B cell (primary cell): ENCODE results near the gene RNASEH1. TPM values are rescaled to one million over a fixed set of nuclear protein-coding genes. Genes with fewer than 3 reads are reported as not detected.

Experiments used
- ATAC-seq: fragments of 200-7000 bp; cut with Tn5 transposase; one replicate; pipeline ENCODE4 v1.10.0; 2021; ENCODE audit warnings: low read depth, mild to moderate bottlenecking, moderate number of reproducible peaks, moderate library complexity
- CTCF ChIA-PET: fragments of 350-600 bp; sonication (Branson Sonifier 250); formaldehyde crosslinking; loops from one replicate; lab custom pipeline; 2021; ENCODE audit warnings: antibody characterized with exemption, inconsistent platforms; lab: Charles Lee
- POLR2A ChIA-PET: fragments of 350-600 bp; sonication (Branson Sonifier 250); formaldehyde crosslinking; loops from one replicate; lab custom pipeline; 2021; ENCODE audit warnings: antibody characterized with exemption; lab: Charles Lee
- DNase-seq: peaks from one replicate; pipeline ENCODE4 v3.0.0; 2013
- H2AFZ ChIP-seq: 2 replicates; pipeline ENCODE4 v1.6.1; 2012; ENCODE audit warnings: mild to moderate bottlenecking, low read depth, low read length; ENCODE audit not compliant: insufficient read depth, poor library complexity, severe bottlenecking
- H3K27ac ChIP-seq, 2 donors: 1 replicate in 1 of 2; 2 replicates in 1 of 2; pipeline ENCODE4 v1.5.1; 2012 to 2013; ENCODE audit warnings: low read length in 2 of 2, mild to moderate bottlenecking in 2 of 2, moderate library complexity in 1 of 2
- H3K27me3 ChIP-seq, 4 experiments: fragments of 200-600 bp in 1 of 4; sonication (generic) in 1 of 4; replicated peaks in 1 of 4; 1 replicate in 2 of 4; 2 replicates in 2 of 4; pipeline versions ENCODE4 v1.6.1 to v1.7.0; 2013 to 2016; ENCODE audit warnings: low read length in 3 of 4, mild to moderate bottlenecking in 2 of 4, mixed read lengths in 1 of 4, moderate library complexity in 1 of 4; ENCODE audit not compliant: insufficient read depth in 4 of 4, control insufficient read depth in 3 of 4; ENCODE audit errors: control extremely low read depth in 1 of 4
- H3K36me3 ChIP-seq, 2 experiments: replicated peaks in 1 of 2; 1 replicate in 1 of 2; 2 replicates in 1 of 2; pipeline versions ENCODE4 v1.6.1 to v1.7.1; 2013; ENCODE audit warnings: low read length in 1 of 2; ENCODE audit not compliant: insufficient read depth in 2 of 2, control insufficient read depth in 1 of 2; ENCODE audit errors: control extremely low read depth in 1 of 2, extremely low read depth in 1 of 2
- H3K4me1 ChIP-seq, 2 donors: fragments of 200-600 bp in 1 of 2; sonication (generic) in 1 of 2; 1 replicate in 1 of 2; 2 replicates in 1 of 2; pipeline versions ENCODE4 v1.5.1 to v1.6.1; 2013 to 2017; ENCODE audit warnings: low read length in 2 of 2; ENCODE audit not compliant: control insufficient read depth in 2 of 2, insufficient read depth in 2 of 2
- H3K4me2 ChIP-seq: replicated peaks from 2 replicates; pipeline ENCODE3; 2012; ENCODE audit warnings: mild to moderate bottlenecking, low read depth, low read length; ENCODE audit not compliant: poor library complexity, severe bottlenecking
- H3K4me3 ChIP-seq, 5 experiments: fragments of 200-600 bp in 1 of 5; sonication (generic) in 1 of 5; 1 replicate in 3 of 5; 2 replicates in 2 of 5; pipeline versions ENCODE4 v1.5.1 to v1.7.0; 2011 to 2016; ENCODE audit warnings: low read length in 4 of 5, mild to moderate bottlenecking in 4 of 5, low read depth in 2 of 5, control low read depth in 1 of 5, moderate library complexity in 1 of 5; ENCODE audit not compliant: insufficient read depth in 1 of 5; ENCODE audit errors: control extremely low read depth in 1 of 5, extremely low read depth in 1 of 5
- H3K79me2 ChIP-seq: fragments of 200-600 bp; sonication (generic); one replicate; pipeline ENCODE4 v1.6.0; 2016; ENCODE audit warnings: low read length; ENCODE audit not compliant: control insufficient read depth, insufficient read depth
- H3K9ac ChIP-seq: fragments of 200-600 bp; sonication (generic); 2 replicates; pipeline ENCODE4 v1.6.1; 2017; ENCODE audit warnings: mild to moderate bottlenecking, low read length, moderate library complexity
- H3K9me3 ChIP-seq, 3 donors: one replicate each; pipeline versions ENCODE4 v1.6.1 to v1.7.1; 2013; ENCODE audit warnings: low read length in 2 of 3; ENCODE audit not compliant: control insufficient read depth in 2 of 3, insufficient read depth in 1 of 3; ENCODE audit errors: control extremely low read depth in 1 of 3
- H4K20me1 ChIP-seq: 2 replicates; pipeline ENCODE4 v1.6.0; 2012; ENCODE audit warnings: mild to moderate bottlenecking, low read length; ENCODE audit not compliant: insufficient read depth, control insufficient read depth, poor library complexity, severe bottlenecking
- H3K27ac Mint-ChIP-seq: one replicate; pipeline ENCODE4 v1.8.0; 2021; ENCODE audit warnings: mixed read lengths
- H3K27me3 Mint-ChIP-seq: one replicate; pipeline ENCODE4 v1.8.0; 2021; ENCODE audit warnings: mixed read lengths
- H3K4me1 Mint-ChIP-seq: one replicate; pipeline ENCODE4 v1.8.0; 2021; ENCODE audit warnings: mixed read lengths
- H3K4me3 Mint-ChIP-seq: one replicate; pipeline ENCODE4 v1.8.0; 2021; ENCODE audit warnings: mixed read lengths
- H3K9me3 Mint-ChIP-seq: one replicate; pipeline ENCODE4 v1.8.0; 2022; ENCODE audit warnings: mixed read lengths; ENCODE audit not compliant: insufficient read depth
- EZH2 ChIP-seq: IDR thresholded peaks from 2 replicates; pipeline ENCODE4 v1.6.1; 2012; ENCODE audit warnings: borderline replicate concordance, low read depth, mild to moderate bottlenecking, moderate library complexity, low read length; ENCODE audit not compliant: insufficient read depth, poor library complexity, severe bottlenecking
- WGBS: methylation state at CpG from one replicate; pipeline ENCODE4 v1.1.5; 2013; ENCODE audit warnings: missing lambda C conversion rate; ENCODE audit not compliant: insufficient coverage; 5-methylcytosine and 5-hydroxymethylcytosine counted together
- intact Hi-C: fragments of 100-400 bp; cut with micrococcal nuclease; formaldehyde crosslinking; loops from one replicate; pipeline ENCODE4 v1.10.0; 2022
- polyA plus RNA-seq: library from polyadenylated mRNA; depleted of rRNA; stranded (reverse); fragments of >200 nt; gene quantifications from 2 replicates; pipeline ENCODE4 v1.2.3, GENCODE V29; 2012
- total RNA-seq, 2 donors: library from RNA; stranded (reverse); fragments of 120-200 nt in 1 of 2; gene quantifications; 1 replicate in 1 of 2; 2 replicates in 1 of 2; pipeline versions ENCODE4 v1.2.3 to v1.2.4, GENCODE V29; 2013 to 2022
- TF ChIP-seq, protein P1 (sequence below): fragments of 200-600 bp; IDR thresholded peaks from one replicate; pipeline ENCODE4 v1.8.0; 2022; ENCODE audit warnings: antibody characterized with exemption, mild to moderate bottlenecking

The RNASEH1 gene
- total and polyA plus RNA-seq, 2 donors (not counting 1 experiment from before 2014, with no cell fraction given), result 7.2 to 25.1 TPM

DNA sequence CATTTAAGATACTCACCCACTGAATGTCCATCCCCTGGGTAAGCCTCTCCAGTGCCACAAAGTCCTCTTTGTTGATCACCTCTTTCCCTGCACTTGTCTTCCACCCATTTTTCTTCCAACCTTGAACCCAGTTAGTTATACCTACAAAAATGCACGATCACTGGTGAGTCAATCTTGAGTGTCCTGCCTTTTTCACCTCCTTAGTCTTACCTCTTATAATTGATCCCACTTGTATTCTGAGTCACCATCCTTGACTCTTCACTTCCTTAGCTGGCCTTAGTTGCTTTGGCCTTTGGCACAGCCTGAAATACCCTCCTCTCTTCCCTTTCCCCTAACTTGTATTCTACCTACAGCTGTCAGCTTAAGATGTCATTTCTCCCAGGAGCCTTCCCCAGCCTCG is 10.2 kb downstream of the RNASEH1 start:
- Mint-ChIP-seq H3K9me3 (no peaks in the 10 kb centered on the region), H3K4me3 (no peak overlapping the region), H3K4me1 (no peaks in the 10 kb centered on the region), H3K27ac (no peak overlapping the region), H3K27me3 (no peaks in the 10 kb centered on the region)
- CTCF ChIA-PET, result no interaction called here
- H3K79me2 ChIP-seq, result peaks cover 4% of the 10 kb centered on the region
- intact Hi-C loops, result no loop called here
- H3K9me3 ChIP-seq, result peaks cover 0 to 1% (median 0%) of the 10 kb centered on the region in 3 donors
- H3K4me3 ChIP-seq, result no peak overlapping the region
- H3K4me2 ChIP-seq, result no peak overlapping the region
- no peak for ATAC-seq
- no peaks in the 10 kb centered on the region for H3K4me1 ChIP-seq
- H3K27ac ChIP-seq, result no peak overlapping the region
- H3K9ac ChIP-seq, result no peak overlapping the region
- POLR2A ChIA-PET, result no interaction called here
- peaks cover 28 to 82% of the 10 kb centered on the region in 2 experiments for H3K36me3 ChIP-seq
- H2AFZ ChIP-seq, result no peak overlapping the region
- WGBS, result 90% methylated on average over 2 of the region's 2 CpGs
- no peaks in the 10 kb centered on the region for H3K27me3 ChIP-seq
- DNase-seq, result no peak
- no peak for TF ChIP-seq EZH2
- TF ChIP-seq, protein P1, sequence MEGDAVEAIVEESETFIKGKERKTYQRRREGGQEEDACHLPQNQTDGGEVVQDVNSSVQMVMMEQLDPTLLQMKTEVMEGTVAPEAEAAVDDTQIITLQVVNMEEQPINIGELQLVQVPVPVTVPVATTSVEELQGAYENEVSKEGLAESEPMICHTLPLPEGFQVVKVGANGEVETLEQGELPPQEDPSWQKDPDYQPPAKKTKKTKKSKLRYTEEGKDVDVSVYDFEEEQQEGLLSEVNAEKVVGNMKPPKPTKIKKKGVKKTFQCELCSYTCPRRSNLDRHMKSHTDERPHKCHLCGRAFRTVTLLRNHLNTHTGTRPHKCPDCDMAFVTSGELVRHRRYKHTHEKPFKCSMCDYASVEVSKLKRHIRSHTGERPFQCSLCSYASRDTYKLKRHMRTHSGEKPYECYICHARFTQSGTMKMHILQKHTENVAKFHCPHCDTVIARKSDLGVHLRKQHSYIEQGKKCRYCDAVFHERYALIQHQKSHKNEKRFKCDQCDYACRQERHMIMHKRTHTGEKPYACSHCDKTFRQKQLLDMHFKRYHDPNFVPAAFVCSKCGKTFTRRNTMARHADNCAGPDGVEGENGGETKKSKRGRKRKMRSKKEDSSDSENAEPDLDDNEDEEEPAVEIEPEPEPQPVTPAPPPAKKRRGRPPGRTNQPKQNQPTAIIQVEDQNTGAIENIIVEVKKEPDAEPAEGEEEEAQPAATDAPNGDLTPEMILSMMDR, result no peak
- H4K20me1 ChIP-seq, result no peaks in the 10 kb centered on the region

DNA sequence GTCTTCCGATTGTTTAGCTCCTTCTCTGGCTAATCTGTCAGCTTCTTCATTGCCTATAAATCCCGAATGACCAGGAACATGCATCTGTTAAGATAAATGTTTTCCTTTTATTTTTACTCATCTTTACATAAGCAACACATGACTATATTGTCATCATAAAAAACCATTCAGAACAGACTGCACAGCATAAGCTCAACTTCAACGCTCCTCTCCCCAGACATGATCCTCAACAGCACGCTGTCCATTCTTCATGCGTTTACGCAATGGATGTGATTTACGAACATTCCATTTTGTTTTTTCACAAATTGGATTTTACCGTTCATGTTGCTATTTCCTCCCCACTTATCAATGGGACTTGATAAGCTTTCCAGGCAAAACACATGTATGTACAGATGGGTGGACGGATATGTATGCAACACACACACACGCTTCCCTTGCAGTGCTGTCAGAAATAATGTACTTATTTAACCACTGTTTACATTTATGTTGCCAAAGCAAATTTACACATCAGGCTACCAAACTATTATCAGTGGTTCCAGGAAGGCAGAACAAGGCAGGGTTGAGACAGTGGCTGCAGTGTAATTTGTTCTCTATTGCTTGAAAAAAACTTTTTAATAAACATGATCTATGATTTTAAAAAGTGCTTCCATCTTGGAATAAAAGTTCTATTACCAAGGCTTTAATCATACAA is 12.2 kb downstream of the RNASEH1 start:
- peaks cover 0 to 1% (median 0%) of the 10 kb centered on the region in 3 donors for H3K9me3 ChIP-seq
- H3K27me3 ChIP-seq, result no peaks in the 10 kb centered on the region
- no peaks in the 10 kb centered on the region for H3K4me1 Mint-ChIP-seq
- H3K9ac ChIP-seq, result no peak overlapping the region
- no peaks in the 10 kb centered on the region for H3K79me2 ChIP-seq
- DNase-seq (no peak), ATAC-seq (no peak)
- no peak overlapping the region for H2AFZ ChIP-seq
- peaks cover 21 to 84% of the 10 kb centered on the region in 2 experiments for H3K36me3 ChIP-seq
- H3K27me3 Mint-ChIP-seq, result no peaks in the 10 kb centered on the region
- no peak overlapping the region for H3K27ac ChIP-seq
- no peaks in the 10 kb centered on the region for H4K20me1 ChIP-seq
- H3K4me3 Mint-ChIP-seq, result no peak overlapping the region
- no peak overlapping the region for H3K27ac Mint-ChIP-seq
- WGBS, result 100% methylated on average over 6 of the region's 10 CpGs
- H3K4me1 ChIP-seq, result no peaks in the 10 kb centered on the region
- intact Hi-C loops, result no loop called here
- no peak overlapping the region for H3K4me2 ChIP-seq
- H3K9me3 Mint-ChIP-seq, result no peaks in the 10 kb centered on the region
- ChIA-PET POLR2A (no interaction called here), CTCF (no interaction called here)
- H3K4me3 ChIP-seq, result no peak overlapping the region
- TF ChIP-seq, protein P1, result no peak
